Upper lobe of right lung (tissue), 1 donor: ENCODE results near the gene JAKMIP2. TPM values are rescaled to one million over a fixed set of nuclear protein-coding genes. Genes with fewer than 3 reads are reported as not detected.

Source experiments
- ATAC-seq: fragments of 200-7000 bp; cut with Tn5 transposase; one replicate; pipeline ENCODE4 v1.9.1; 2020; ENCODE audit warnings: mild to moderate bottlenecking, moderate library complexity
- DNase-seq: peaks from one replicate; pipeline ENCODE4 v3.0.0-alpha.2; 2020
- H3K27ac ChIP-seq: fragments of 200-600 bp; one replicate; pipeline ENCODE4 v1.8.0; 2022
- H3K27me3 ChIP-seq: fragments of 200-600 bp; one replicate; pipeline ENCODE4 v1.8.0; 2022; ENCODE audit warnings: mild to moderate bottlenecking
- H3K36me3 ChIP-seq: fragments of 200-600 bp; one replicate; pipeline ENCODE4 v1.8.0; 2022
- H3K4me1 ChIP-seq: fragments of 200-600 bp; one replicate; pipeline ENCODE4 v1.8.0; 2022
- H3K4me3 ChIP-seq: fragments of 200-600 bp; one replicate; pipeline ENCODE4 v1.8.0; 2022; ENCODE audit warnings: mild to moderate bottlenecking
- H3K9me3 ChIP-seq: fragments of 200-600 bp; one replicate; pipeline ENCODE4 v1.8.0; 2022
- intact Hi-C: fragments of 100-400 bp; cut with DNase I; formaldehyde crosslinking; loops from one replicate; pipeline ENCODE4 v1.11.0; 2022
- total RNA-seq: library from RNA; stranded (reverse); fragmentation: NEBNext Ultra II Directional; extraction: Animal tissue kit (Norgen Biotek cat#: 25700); gene quantifications from one replicate; pipeline ENCODE4 v1.2.1, GENCODE V29; 2021
- TF ChIP-seq, protein P1 (sequence below): fragments of 200-600 bp; IDR thresholded peaks from one replicate; pipeline ENCODE4 v1.8.0; 2022; ENCODE audit warnings: antibody characterized with exemption
- donor health status: DM: no; HTN: yes; CAD: no; lungs with severe emphysema.

The JAKMIP2 gene
- total RNA-seq, 1 donor from 2014 or later, result 7.5 TPM

DNA sequence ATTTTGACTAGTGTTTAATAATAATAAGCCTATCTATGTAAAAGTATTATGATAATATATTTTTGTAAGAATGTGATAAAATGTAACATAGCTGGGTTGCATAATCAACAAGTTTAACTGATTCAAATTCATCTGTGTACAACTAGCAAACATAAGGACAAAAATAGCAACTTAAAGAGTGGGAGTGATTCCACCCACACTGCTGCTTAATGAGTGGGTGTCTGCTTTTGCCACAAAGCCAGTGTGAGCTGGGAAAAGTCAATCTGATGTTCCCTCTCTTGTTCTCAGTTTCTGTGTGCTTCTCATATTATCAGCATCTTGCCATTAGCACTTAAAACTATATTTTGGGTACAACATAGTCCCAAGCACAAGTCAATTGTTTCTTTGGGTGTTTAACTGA is 161.5 kb downstream of the JAKMIP2 start:
- H3K4me3 ChIP-seq, result no peak overlapping the region
- TF ChIP-seq, protein P1, sequence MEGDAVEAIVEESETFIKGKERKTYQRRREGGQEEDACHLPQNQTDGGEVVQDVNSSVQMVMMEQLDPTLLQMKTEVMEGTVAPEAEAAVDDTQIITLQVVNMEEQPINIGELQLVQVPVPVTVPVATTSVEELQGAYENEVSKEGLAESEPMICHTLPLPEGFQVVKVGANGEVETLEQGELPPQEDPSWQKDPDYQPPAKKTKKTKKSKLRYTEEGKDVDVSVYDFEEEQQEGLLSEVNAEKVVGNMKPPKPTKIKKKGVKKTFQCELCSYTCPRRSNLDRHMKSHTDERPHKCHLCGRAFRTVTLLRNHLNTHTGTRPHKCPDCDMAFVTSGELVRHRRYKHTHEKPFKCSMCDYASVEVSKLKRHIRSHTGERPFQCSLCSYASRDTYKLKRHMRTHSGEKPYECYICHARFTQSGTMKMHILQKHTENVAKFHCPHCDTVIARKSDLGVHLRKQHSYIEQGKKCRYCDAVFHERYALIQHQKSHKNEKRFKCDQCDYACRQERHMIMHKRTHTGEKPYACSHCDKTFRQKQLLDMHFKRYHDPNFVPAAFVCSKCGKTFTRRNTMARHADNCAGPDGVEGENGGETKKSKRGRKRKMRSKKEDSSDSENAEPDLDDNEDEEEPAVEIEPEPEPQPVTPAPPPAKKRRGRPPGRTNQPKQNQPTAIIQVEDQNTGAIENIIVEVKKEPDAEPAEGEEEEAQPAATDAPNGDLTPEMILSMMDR, result no peak
- H3K36me3 ChIP-seq, result no peaks in the 10 kb centered on the region
- no peaks in the 10 kb centered on the region for H3K9me3 ChIP-seq
- no peak overlapping the region for H3K27ac ChIP-seq
- no peaks in the 10 kb centered on the region for H3K27me3 ChIP-seq
- ATAC-seq (no peak), DNase-seq (no peak)
- H3K4me1 ChIP-seq, result no peaks in the 10 kb centered on the region
- intact Hi-C loops, result loop anchor here (10.0 kb wide), 1 partner anchor 204 kb away; no protein-coding TSS in a partner anchor

DNA sequence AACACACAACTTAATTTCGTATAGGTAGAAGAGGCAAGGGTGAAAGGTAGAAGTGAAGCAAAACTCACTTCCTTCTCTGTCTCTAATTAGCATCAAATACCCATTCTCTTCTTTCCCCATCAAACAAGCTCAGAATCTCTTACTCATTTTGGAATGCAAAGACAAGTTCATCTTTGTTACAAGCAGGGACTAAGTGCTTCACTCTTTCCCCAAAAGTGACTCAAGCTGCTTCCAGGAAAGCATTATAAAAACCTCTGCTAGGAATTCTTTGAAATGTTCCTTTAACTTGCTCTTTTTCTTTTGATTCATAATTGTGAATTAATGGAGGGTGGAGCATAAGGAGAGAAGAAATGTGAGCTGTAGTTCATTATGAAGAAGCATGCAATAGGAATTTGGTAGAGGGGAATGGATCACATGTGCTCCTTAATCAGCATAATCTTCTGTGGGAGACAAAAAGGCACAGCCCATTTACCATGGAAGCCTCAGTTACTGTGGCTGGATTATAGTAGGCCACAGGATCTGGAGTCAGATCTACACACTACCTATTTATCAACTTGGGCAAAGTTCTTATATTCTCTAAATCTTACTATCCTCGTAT is 163.1 kb downstream of the JAKMIP2 start:
- DNase-seq (no peak), ATAC-seq (no peak)
- intact Hi-C loops, result no loop called here
- Histone ChIP-seq H3K4me3 (no peak overlapping the region), H3K27ac (no peak overlapping the region), H3K27me3 (no peaks in the 10 kb centered on the region), H3K4me1 (no peaks in the 10 kb centered on the region), H3K9me3 (no peaks in the 10 kb centered on the region), H3K36me3 (no peaks in the 10 kb centered on the region)
- TF ChIP-seq, protein P1, result no peak

DNA sequence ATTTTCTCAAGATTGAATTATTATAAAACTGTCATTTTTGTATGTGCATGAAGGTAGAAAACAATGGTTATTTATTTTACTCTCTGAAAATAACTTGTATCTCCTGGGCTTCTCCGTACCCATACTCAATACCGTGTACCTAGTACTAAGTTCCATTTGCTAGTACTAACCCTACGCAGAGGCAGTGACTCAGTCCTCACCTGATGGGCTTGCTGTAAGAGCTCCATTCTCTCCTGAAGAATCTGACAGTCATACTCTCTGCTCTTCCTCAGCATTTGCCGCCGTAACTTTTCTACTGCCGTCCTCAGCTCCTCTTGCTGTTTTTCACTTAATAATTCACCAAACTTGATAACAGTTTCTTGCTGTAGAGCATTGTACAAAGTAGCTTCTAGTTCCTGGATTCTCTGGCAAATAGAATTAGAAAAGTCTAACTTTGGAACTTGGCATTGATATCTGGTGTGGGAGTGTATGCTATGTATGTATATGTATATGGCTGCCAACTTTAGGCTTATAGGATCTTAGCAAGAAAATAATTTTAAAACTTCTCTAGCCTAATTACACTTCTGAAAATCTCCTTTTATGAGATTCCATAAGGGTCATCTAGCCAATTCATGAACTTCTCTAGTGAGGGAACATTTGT is 164.7 kb downstream of the JAKMIP2 start:
- no peaks in the 10 kb centered on the region for H3K27me3 ChIP-seq
- intact Hi-C loops, result no loop called here
- no peak overlapping the region for H3K27ac ChIP-seq
- H3K36me3 ChIP-seq, result no peaks in the 10 kb centered on the region
- no peak for DNase-seq
- TF ChIP-seq, protein P1, result no peak
- no peaks in the 10 kb centered on the region for H3K4me1 ChIP-seq
- H3K9me3 ChIP-seq, result no peaks in the 10 kb centered on the region
- no peak overlapping the region for H3K4me3 ChIP-seq
- no peak for ATAC-seq

DNA sequence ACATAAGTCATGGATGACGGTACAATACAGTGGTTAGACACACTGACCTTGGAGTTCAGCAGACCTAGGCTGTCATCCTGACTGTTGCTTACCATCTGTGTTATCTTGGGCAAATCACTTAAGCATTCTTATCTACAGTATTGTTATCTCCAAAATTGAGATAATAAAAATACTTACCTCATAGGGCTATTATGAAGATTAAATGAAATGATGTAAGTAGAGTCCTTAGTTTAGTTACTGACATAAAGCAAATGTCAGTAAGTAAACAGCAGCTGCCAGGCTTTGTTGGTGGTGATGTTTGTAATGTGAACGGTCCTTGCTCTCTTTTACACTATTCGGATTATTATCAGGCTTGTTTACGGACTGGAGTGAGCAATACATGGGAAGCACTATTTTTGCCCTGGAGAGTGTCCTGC is 165.3 kb downstream of the JAKMIP2 start:
- H3K4me3 ChIP-seq, result no peak overlapping the region
- H3K27ac ChIP-seq, result no peak overlapping the region
- no peaks in the 10 kb centered on the region for H3K27me3 ChIP-seq
- TF ChIP-seq, protein P1, result no peak
- intact Hi-C loops, result no loop called here
- no peak for DNase-seq
- H3K36me3 ChIP-seq, result no peaks in the 10 kb centered on the region
- no peaks in the 10 kb centered on the region for H3K4me1 ChIP-seq
- no peak for ATAC-seq
- no peaks in the 10 kb centered on the region for H3K9me3 ChIP-seq

DNA sequence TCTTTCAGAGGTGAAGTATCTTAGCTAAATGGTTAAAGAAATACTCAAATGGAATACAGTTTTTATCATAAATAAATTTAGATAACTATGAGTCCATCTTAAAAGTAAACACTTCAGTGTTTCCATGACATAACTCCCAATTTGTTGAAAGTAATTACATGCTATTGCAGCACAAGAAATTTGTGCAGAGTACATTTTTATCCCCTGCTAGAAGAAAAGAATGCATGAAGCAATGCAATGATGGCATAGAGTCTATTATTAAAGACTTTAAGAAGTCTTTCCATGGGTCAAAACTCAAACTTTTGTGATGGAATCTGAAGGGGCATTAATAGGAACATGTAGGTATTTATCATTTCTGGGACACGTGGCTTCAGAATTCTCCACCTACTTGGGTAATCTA is 166.1 kb downstream of the JAKMIP2 start:
- no peak overlapping the region for H3K27ac ChIP-seq
- H3K4me3 ChIP-seq, result no peak overlapping the region
- H3K9me3 ChIP-seq, result no peaks in the 10 kb centered on the region
- no peaks in the 10 kb centered on the region for H3K36me3 ChIP-seq
- ATAC-seq (no peak), DNase-seq (no peak)
- H3K4me1 ChIP-seq, result no peaks in the 10 kb centered on the region
- intact Hi-C loops, result no loop called here
- TF ChIP-seq, protein P1, result no peak
- H3K27me3 ChIP-seq, result no peaks in the 10 kb centered on the region
